SHP77 (cell line): ENCODE data around the gene IPO11.
"Not testable (repeated sequence)": the region's sequence is repeated elsewhere in the genome, so short reads cannot be mapped to it uniquely, and the experiment has no call there.

ENCODE experiments used
- DNase-seq, 2 experiments: peaks; one replicate each; lab custom pipeline; 2025; lab: John Stamatoyannopoulos, UW

Gene IPO11

GRCh38 chr5:62596691-62597090, 184.1 kb downstream of the IPO11 start:
- DNase-seq: no peak

GRCh38 chr5:62597314-62597713, 184.8 kb downstream of the IPO11 start:
- DNase-seq: no peak

- peak; percentile 9 to 32 for DNase-seq
Observed at GRCh38 chr5:62600560-62601252, 188.1 kb downstream of the IPO11 start.

- DNase-seq: no peak
Observed at GRCh38 chr5:62603934-62604333, 191.4 kb downstream of the IPO11 start.

- no peak for DNase-seq
Observed at GRCh38 chr5:62605638-62606037, 193.1 kb downstream of the IPO11 start.

GRCh38 chr5:62606878-62607277, 194.3 kb downstream of the IPO11 start:
- no peak for DNase-seq

GRCh38 chr5:62607615-62608014, 195.1 kb downstream of the IPO11 start:
- no peak for DNase-seq

- no peak for DNase-seq
Observed at GRCh38 chr5:62608529-62609511, 196.3 kb downstream of the IPO11 start.

- no peak for DNase-seq
Observed at GRCh38 chr5:62614355-62614754, 201.8 kb downstream of the IPO11 start.

GRCh38 chr5:62616615-62617277, 204.2 kb downstream of the IPO11 start:
- no peak for DNase-seq

GRCh38 chr5:62617943-62618342, 205.4 kb downstream of the IPO11 start:
- DNase-seq: no peak

- no peak for DNase-seq
Observed at GRCh38 chr5:62620761-62621160, 208.2 kb downstream of the IPO11 start.

- no peak for DNase-seq
Observed at GRCh38 chr5:62621280-62621679, 208.7 kb downstream of the IPO11 start.

- no peak for DNase-seq
Observed at GRCh38 chr5:62623271-62623670, 210.7 kb downstream of the IPO11 start.

- not testable (repeated sequence) for DNase-seq
Observed at GRCh38 chr5:62624436-62624835, 211.9 kb downstream of the IPO11 start.

- no peak for DNase-seq
Observed at GRCh38 chr5:62626534-62626933, 214.0 kb downstream of the IPO11 start.

GRCh38 chr5:62627121-62627520, 214.6 kb downstream of the IPO11 start:
- DNase-seq: no peak

GRCh38 chr5:62627901-62628300, 215.3 kb downstream of the IPO11 start:
- DNase-seq: no peak

- DNase-seq: no peak
Observed at GRCh38 chr5:62631909-62632580, 219.5 kb downstream of the IPO11 start.

- DNase-seq: no peak
Observed at GRCh38 chr5:62633243-62633642, 220.7 kb downstream of the IPO11 start.

GRCh38 chr5:62640446-62640845, 227.9 kb downstream of the IPO11 start:
- DNase-seq: no peak

GRCh38 chr5:62642468-62642867, 229.9 kb downstream of the IPO11 start:
- peak in 1 of 2 experiments; percentile 13 for DNase-seq
